ENCODE results near the gene PPIL1.
A peak's percentile ranks its signal among the peaks of the same experiment; 100 is the strongest.

PPIL1 gene

DNA sequence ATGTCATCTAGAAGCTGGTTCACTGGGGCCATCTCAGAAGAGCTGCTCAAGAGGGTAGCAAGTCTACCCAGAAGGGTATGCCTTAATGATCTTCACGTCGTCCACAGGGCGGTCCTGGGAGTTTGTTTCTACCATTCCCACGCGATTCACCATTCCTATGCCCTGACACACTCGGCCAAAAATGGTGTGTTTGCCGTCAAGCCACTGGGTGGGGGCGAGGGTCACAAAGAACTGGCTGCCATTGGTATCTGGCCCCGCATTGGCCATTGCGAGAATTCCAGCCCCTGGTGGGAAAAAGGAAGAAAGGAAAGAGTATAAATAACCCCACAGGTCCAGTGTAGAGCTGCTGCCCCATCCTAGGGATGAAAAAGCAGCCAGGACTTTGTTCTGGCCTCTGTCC, 18.9 kb downstream of the PPIL1 start:
- DNase-seq (ENCODE audit: low spot score): no peak

GRCh38 chr6:36853325-36853724, 21.3 kb downstream of the PPIL1 start:
- peak; percentile 84 for DNase-seq (ENCODE audit: low spot score)

GRCh38 chr6:36852481-36853147, 22.0 kb downstream of the PPIL1 start:
- DNase-seq (ENCODE audit: low spot score): peak; percentile 84

GRCh38 chr6:36851626-36852025, 23.0 kb downstream of the PPIL1 start:
- DNase-seq (ENCODE audit: low spot score): no peak

DNA sequence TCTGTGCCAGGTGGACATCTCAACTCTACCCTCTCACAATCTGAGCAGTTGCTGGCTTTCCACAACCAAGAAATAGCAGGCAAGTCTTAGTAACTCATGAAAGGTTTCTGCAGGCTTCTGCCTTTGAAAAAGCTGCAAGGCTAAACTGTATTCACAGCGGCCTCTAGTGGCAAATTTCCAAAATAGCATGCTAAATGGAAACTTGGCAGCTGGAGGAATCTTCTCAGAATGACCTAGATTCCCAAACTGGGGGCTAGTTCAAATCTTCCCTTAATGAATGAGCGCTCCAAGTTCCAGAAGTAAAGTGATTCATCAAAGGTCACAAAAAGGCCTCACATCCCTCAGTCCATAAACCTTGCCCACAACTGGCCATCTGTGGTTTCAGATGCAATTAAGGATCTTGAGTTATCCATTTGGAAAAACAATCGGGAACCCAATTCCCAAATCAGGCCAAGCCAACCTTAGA, 23.4 kb downstream of the PPIL1 start:
- DNase-seq (ENCODE audit: low spot score): peak; percentile 75

GRCh38 chr6:36850021-36850420, 24.6 kb downstream of the PPIL1 start:
- DNase-seq (ENCODE audit: low spot score): no peak

- no peak for DNase-seq (ENCODE audit: low spot score)
Measured at GRCh38 chr6:36848658-36849441, 25.8 kb downstream of the PPIL1 start.

DNA sequence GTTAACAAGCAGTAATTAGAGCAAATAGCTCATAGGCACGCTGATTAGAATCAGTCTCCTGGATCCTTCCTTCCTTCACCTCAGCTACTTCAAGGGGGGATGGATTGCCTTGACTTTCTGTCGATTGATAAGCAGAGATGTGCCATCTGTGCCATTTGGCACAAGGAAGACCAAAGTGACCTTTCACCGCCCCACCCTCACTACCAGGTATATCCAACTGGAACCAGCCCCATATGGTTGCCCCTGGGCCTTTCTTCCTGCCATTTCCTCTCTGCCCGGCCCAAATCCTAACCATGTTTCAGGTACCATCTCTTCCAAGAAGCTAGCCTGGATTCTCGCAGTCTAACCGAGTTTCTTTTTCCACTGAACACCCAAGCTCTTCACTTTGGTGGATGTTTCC, 26.6 kb downstream of the PPIL1 start:
- no peak for DNase-seq (ENCODE audit: low spot score)

GRCh38 chr6:36847152-36847551, 27.5 kb downstream of the PPIL1 start:
- no peak for DNase-seq (ENCODE audit: low spot score)

- no peak for DNase-seq (ENCODE audit: low spot score)
Measured at GRCh38 chr6:36845233-36845632, 29.4 kb downstream of the PPIL1 start.

- no peak for DNase-seq (ENCODE audit: low spot score)
Measured at GRCh38 chr6:36844232-36845170, 30.1 kb downstream of the PPIL1 start.

GRCh38 chr6:36843170-36843569, 31.4 kb downstream of the PPIL1 start:
- no peak for DNase-seq (ENCODE audit: low spot score)

DNA sequence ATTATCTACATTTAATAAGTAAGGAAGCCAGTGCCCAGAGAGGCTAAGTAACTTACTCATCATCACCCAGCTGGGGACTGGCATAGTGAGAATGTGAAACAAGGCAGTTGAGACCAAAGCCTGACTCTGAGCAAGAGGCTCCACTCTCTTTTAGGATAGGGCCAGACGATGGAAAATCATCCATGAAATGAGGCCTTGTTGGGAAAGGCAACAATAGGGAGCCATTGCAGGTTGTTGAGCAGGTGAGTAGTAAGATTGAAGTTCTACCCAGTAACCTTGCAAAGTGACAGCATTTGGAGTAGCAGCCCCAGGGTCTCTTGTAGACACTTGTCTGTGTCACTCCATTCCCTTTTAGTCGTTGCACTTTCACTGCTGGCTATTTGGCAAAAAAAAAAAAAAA, 32.8 kb downstream of the PPIL1 start:
- DNase-seq (ENCODE audit: low spot score): no peak

GRCh38 chr6:36840432-36841403, 33.9 kb downstream of the PPIL1 start:
- DNase-seq (ENCODE audit: low spot score): no peak

DNA sequence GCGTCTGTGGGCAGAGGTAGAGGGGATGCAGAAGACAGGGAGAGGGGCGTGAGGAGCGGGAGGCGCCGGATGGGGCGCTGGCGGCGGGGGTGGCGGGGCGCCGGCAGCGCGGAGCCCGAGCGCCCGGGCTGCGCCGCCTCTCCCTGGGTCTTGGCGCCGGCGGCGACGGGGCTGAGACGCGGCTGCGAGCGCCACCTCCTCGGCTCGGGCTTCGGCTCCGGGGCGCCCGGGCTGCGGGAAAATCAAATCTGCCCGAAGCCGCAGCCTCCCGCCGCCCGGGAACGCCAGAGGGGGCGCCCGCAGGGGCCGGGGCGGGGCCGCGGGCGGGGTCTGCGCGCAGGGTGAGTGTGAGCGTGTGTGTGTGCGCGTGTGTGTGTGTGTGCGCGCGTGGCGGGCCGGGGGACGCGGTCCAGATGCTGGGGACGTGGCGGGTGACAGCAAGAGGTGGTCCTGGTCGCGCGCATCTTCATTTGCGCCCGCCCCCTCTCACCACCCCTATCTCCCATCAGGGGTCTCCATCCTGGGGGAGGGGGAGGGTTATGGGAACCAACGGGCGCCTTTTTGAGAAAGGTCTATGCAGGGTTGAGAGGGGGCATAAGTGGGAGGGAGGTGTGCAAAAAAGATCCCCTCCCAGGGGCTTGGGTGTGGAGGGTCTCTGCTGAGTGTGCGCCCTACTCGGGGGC, 34.7 kb downstream of the PPIL1 start:
- peak; percentile 61 for DNase-seq (ENCODE audit: low spot score)

GRCh38 chr6:36838896-36839748, 35.5 kb downstream of the PPIL1 start, which contains the start of gene CPNE5:
Gene CPNE5 (minus strand): TSS chr6:36839444. CDS start chr6:36839377, 67 bp downstream.
- no peak for DNase-seq (ENCODE audit: low spot score)

DNA sequence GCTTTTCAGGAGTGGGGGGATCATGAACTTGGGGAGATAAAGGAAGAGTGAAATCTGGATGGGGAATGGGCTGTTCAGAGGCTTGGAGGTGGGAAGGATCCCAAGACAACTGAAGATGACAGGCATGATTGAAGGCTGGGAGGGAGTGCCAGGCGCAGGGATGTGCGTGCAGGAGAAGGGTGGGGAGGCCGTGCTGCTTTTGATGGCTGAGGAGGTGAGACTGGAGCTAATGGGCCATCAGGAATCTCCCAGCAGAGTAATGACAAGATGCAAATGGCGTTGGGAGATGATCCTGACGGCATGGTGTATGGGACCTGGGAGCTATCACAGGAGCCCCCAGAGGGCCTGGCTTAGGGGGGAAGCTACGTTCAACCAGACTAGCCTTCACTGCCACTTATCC, 36.9 kb downstream of the PPIL1 start:
- no peak for DNase-seq (ENCODE audit: low spot score)

DNA sequence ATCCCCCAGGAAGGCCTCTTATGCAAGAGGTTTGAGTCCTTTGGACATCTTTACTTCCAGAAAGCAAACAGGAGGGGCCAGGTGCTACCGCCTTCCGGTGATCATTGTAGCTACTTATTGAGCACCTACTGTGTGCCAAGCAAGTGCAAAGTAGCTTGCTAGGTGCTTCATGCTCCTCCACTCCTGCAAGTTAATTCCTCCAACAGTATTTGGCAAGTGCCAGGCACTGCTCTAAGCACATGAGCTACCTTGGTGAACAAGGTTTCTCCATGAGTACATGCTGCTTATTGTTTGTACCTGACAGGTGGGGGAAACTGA, 37.6 kb downstream of the PPIL1 start:
- no peak for DNase-seq (ENCODE audit: low spot score)

DNA sequence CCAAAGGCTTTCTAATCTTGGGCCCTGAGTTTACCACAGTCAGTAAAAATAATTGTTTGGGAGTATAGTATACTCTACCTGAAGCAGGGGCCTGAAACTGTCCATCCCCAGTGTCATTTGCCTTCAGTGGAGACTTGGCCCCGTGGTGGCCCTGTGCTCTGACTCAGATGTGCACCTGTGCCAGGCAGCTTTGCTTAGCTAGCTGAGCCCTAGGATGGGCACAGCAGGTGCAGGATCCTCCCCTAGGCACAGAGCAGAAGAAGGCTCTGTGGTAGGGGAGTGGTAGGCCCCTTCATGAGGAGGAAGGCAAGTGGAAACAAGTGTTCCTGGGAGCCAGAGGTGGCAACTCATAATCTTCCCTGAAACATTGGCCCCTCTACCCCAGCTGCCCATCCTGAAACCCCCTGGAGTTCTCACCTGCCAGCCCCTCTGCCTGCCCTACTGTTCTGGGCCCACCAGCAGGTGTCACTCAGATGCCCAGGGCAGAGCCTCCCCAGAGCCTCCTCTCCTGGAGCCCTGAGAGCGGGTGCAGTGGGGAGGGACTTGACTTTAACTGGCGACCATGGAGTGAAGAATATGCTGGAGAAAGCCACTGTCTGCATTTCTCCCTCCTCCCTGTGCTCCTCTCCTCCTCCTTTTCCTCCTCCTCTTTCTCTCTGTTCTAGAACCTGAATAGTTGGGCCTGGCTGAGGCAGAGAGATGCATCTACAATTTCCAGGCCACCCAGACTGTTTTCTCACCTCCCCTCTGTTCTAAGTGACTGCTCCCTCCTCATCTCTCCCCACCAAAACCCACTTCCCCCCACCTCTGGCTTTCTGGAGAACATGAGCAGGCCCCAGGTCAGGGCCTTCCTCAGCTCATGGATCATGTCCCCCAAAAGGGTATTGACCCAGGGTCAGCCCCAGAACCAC, 38.2 kb downstream of the PPIL1 start:
- no peak for DNase-seq (ENCODE audit: low spot score)
